ENCODE measurements around the gene IL31.

Gene IL31

DNA sequence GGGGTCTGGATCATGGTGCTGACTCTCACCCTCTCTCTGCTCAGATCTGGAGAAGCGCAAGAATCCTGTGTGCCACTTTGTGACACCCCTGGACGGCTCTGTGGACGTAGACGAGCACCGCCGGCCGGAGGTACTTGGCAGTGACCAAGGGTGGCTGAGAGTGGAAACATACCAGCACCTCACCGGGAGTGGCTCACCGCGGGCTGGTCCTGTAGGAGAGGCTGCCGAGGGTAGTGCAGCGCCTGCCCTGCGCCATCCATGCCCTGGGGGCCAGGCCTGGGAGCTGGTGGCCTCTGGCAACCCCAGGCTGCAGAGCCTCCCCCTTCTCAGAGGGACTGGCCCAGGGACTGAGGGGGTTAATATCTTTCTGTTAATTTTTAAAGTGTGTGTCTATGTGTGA, 46.2 kb downstream of the IL31 start:
- no peak overlapping the region for H3K4me3 ChIP-seq (ENCODE audit: low read depth, low read length)
- TF ChIP-seq, protein P1, sequence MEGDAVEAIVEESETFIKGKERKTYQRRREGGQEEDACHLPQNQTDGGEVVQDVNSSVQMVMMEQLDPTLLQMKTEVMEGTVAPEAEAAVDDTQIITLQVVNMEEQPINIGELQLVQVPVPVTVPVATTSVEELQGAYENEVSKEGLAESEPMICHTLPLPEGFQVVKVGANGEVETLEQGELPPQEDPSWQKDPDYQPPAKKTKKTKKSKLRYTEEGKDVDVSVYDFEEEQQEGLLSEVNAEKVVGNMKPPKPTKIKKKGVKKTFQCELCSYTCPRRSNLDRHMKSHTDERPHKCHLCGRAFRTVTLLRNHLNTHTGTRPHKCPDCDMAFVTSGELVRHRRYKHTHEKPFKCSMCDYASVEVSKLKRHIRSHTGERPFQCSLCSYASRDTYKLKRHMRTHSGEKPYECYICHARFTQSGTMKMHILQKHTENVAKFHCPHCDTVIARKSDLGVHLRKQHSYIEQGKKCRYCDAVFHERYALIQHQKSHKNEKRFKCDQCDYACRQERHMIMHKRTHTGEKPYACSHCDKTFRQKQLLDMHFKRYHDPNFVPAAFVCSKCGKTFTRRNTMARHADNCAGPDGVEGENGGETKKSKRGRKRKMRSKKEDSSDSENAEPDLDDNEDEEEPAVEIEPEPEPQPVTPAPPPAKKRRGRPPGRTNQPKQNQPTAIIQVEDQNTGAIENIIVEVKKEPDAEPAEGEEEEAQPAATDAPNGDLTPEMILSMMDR (IDR thresholded peaks at IDR 0.05; ENCODE audit: low read depth, low read length), result no peak

- TF ChIP-seq, protein P1 (IDR thresholded peaks at IDR 0.05; ENCODE audit: low read depth, low read length), result no peak
- no peak overlapping the region for H3K4me3 ChIP-seq (ENCODE audit: low read depth, low read length)
Measured at GRCh38 chr12:122126713-122127597, 47.1 kb downstream of the IL31 start.

- TF ChIP-seq, protein P1 (IDR thresholded peaks at IDR 0.05; ENCODE audit: low read depth, low read length), result no peak
- no peak overlapping the region for H3K4me3 ChIP-seq (ENCODE audit: low read depth, low read length)
Measured at GRCh38 chr12:122126342-122126635, 47.7 kb downstream of the IL31 start.

DNA sequence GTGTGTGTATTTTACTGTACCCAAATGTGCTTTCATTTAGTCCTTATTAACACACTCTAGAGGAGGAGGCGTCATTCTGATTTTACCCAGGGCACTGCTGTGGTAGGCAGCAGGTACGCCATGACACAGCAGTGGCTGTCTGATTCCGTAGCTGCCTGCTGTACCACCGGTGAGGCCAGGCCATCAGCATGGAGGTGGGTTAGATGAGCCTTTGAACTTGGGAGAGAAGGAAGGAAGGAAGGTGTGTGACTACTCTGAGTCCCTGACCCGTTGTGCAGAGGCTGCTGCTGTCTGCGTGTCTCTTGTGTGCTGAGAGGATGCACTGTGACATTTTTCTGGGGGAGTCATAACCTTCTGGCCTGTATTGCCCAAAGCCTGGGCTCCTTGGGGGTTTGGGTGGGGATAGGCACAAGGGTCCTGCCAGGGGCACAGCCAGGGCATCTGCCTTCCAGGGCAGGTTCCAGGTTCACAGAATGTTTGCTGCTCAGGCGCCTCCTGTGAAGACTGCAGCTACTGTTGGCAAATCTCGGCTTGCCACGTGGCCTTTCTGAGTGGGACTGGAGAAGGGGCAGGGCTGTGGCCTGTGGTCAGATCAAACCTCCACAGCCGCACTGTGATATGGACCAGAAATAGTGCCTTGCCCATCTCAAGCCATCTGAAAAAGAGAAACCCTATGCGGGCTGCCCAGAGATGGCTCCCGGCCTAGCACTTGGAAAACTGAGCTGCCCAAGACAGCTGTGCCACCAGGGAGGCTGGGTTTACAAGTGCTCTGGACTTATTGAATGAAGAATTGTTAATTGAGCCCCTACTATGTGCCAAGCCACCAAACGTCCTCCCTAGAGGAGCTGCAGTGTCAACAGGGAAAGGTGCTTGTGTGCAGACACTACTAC, 48.3 kb downstream of the IL31 start:
- no peak overlapping the region for H3K4me3 ChIP-seq (ENCODE audit: low read depth, low read length)
- TF ChIP-seq, protein P1 (IDR thresholded peaks at IDR 0.05; ENCODE audit: low read depth, low read length), result no peak

GRCh38 chr12:122124370-122124769, 49.7 kb downstream of the IL31 start:
- TF ChIP-seq, protein P1 (IDR thresholded peaks at IDR 0.05; ENCODE audit: low read depth, low read length), result no peak
- no peak overlapping the region for H3K4me3 ChIP-seq (ENCODE audit: low read depth, low read length)

GRCh38 chr12:122123761-122124145, 50.3 kb downstream of the IL31 start:
- H3K4me3 ChIP-seq (ENCODE audit: low read depth, low read length), result no peak overlapping the region
- TF ChIP-seq, protein P1 (IDR thresholded peaks at IDR 0.05; ENCODE audit: low read depth, low read length), result no peak
